GM18858 (cell line): ENCODE results near the gene BACE2.
"Not testable (repeated sequence)": the region's sequence is repeated elsewhere in the genome, so short reads cannot be mapped to it uniquely, and the experiment has no call there.

ENCODE experiments used
- ATAC-seq: cut with Tn5 transposase; IDR thresholded peaks from one replicate; pipeline ENCODE4 v1.9.1; 2021; ENCODE audit not compliant: unreplicated experiment

The BACE2 gene

DNA sequence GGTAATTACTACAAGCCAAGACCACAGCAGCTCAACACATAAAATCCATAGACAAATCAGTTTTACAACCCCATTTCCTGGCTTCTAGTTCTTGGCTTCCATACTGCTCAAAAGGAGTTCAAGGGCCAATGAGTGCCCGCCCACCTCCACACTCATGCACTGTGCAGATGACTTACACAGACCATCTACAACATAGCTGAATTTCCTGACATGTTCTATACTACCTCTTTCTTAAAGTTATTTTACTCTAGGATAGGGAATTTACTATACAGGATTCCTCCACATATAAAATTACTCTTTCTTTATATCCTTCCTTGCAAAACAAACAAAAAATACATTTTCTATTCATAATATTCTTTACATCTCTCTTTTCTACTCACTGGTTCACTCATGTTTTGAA lies 14.6 kb downstream of the BACE2 start:
- no peak for ATAC-seq

DNA sequence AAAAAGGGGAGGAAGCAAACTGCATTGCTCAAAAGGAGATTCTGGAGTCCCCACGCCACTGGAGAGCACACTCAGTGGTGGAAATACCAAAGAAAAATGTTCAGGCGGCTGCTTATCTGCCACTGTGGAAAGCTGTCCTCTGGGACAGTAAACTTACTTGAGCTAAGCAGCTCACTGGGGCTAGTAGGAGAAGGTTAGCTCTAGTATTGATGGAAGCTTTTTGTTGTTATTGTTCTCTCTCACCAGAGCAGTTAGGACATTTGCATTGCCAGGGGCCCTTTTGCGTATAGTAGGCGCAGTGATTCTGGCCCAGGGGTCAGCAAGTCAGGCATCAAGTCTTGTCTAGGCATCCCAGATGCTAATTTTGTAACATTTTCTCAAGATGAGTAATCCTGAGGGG lies 15.6 kb downstream of the BACE2 start:
- no peak for ATAC-seq

DNA sequence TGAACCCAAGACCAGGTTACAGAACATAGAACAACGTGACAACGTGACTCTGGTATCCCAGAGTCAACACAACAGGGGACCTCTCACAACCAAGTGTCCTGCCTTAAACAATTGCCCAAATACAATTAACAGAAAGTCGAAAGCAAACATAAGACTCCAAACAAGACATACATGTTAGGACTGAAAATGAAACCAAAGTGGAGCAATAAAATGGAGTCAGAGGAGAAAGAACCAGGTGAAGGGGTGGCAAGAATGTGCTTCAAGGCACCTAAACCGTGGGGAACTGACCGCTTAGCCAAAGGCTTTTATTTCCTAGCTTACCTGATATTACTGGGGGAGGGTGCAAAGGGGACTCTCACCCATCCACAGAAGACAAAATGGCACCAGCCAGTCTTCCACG lies 17.8 kb downstream of the BACE2 start:
- no peak for ATAC-seq

DNA sequence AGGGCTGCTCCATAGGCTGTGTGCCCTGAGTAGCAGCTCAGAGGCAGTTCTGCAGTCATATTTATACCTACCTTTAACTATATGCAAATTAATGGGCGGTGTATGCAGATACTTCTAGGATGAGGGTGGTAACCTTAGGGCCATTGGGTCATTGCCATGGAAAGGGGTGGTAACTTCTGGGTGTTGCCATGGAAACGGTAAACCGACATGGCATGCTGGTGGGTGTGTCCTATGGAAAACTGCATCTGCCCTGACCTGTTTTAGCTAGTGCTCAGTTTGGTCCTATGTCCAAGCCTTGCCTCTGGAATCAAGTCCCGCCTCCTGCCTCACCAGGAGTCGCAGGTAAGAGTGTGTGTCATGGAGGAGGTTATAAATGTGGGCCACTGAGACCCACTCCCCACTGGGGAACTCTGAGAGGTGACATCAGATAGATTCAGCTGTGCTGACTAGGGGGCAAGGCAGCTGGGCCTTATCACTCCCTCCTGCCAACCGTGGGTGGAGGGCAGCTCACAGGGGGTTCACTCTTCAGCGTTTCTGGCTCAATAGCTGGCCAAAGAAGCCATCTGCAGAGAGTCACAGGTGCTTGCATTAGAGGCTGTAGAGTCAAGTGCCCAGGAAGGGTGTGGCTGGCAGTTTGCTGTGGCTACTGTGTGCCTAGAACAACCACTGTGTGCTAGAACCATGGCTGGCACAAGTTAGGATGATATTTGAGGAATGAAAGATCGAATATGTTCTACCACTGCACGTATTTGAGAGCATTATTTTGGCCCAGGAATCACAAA lies 19.0 kb downstream of the BACE2 start:
- ATAC-seq = no peak

DNA sequence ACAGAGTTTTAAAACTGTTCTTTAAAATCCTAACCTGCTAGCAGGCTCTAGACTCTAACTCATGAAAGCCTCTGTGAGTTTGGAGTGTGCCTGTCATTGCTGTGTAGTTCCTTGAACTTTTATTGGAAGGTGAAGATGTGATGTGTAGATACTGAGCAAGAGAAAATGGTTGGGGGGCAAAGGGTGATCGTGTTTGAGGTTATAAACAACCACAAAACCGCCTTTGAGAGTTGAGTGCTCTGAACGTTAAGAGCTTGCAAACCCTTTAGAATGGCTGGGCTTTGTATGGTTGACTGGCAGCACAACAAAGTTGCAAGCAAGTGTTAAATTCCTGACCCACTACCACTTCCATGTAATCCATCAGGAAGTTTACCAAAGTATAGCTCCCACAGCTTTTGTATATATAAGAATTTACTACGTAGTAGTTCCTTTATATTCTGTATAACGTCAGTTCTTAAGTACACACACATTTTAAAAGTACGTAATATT lies 19.6 kb downstream of the BACE2 start:
- no peak for ATAC-seq

DNA sequence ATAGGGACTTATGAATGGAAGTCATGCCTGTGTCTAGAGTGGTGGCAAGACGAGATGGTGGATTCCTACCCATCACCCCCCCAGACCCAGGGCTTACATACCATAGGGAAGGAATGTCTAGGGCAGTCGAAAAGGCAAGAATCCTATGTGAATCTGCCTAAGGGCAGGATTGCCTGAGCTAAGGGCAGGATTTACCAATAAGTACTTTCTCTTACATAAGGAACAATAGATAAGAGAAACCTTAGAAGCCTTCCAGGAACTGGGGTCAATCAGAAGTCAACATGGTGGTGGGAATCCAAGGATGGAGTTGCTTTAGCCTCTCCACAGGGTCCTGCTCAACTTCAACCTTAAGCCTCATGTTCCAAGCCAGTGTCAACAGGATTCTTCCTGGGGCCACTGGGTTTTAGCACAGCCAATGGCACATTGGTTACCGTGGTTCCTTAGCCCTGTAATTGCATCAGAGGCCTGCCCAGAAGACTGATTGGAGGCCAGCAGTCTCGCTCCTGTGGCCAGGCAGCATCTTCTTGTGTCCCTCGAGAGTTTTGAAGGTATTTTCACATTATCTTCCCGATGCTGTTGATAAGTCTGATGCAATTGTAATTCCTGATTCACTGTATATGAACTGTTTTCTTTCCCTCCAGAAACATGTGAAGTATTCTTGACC lies 20.7 kb downstream of the BACE2 start:
- no peak for ATAC-seq

DNA sequence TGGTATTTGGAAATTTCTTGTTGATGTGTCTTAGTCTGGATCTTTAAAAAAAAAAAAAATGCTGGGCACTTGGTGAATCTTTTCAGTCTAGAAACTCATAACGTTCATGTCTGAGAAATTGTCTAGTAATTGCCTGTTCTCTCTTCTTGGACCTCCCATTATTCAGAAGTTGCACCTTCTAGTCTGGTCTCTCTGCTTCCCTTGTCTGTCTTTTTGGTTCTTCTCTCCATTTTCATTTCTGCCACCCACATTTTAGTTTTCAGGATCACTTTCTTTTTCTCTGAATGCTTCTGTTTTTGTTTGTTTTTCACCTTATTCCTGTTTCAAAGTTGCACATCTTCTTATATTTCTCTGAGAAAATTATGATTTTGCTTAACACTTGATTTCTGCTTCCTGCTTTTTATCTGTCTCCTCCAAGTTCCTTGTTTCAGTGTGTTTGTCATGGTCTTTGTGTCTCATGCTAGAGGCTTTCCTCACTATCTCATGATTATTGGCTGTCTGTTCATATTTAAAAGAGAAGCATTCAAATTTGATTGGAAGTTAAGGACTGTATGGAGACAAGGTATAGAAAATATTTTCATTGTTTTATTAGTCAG lies 21.3 kb downstream of the BACE2 start:
- no peak for ATAC-seq

DNA sequence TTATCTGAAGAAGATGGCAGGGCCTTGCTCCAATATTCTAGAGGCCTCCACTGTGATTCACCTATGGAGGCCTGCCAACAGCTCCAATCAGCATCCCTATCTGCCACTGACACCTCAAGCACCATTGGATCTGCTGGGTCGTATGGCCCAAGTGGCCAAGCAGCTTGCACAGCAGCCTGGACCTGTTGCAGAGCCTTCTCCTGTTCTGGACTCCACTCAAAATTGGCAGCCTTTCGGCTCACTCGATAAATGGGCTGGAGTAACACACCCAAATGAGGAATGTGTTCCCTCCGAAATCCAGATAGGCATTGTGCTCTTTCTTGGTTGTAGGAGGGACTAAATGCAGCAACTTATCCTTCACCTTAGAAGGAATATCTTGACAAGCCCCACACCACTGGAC lies 24.6 kb downstream of the BACE2 start:
- not testable (repeated sequence) for ATAC-seq

DNA sequence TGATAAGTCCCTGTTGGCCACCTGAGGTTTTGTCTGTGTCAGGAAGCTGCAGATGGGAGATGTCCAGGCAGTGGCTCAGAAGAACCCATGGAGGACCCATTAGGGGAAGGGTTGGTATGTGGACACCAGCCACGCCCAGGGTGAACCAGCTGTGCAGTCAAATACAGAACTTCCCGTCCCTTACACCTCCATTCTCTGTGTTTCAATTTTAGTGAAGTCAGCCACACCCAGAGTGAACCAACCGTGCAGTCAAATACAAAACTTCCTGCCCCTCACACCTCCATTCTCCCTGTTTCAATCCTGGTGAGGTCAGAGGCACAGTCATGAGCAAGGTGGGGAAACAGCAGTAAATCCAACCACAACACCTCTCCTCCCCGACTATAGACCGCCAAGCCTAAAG lies 27.4 kb downstream of the BACE2 start:
- ATAC-seq = no peak

DNA sequence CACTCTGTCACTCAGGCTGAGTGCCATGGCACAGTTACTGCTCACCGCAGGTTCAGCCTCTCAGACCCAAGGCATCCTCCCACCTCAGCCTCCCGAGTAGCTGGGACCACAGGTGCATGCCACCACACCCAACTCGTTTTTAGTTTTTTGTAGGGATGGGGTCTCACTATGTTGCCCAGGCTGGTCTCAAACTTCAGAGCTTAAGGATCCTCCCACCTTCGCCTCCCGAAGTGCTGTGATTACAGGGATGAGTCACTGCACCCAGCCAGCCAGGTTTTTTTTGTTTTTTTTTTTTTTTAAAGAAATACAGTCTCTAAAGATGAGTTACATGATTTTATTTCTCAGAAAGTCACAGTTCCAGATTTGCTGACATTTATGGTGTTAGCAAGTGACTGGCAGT lies 29.0 kb downstream of the BACE2 start:
- no peak for ATAC-seq

DNA sequence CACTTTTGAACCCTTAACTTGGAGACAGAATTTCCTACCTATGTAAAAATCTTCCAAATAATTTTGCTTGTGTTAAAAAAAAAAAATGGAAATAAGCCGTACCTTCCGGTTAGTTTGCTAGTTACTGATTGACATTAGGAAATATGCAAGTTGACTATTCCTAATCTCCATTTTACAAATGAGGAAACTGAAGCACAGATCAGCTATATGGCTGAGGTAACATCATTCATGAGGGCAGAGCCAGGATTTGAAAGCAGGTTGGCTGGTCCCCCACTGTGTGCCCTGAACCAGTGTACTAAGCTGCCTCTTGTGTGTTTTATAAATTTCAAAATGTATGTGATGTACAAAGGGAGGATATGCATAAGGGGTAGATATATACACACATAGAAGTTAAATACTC lies 29.6 kb downstream of the BACE2 start:
- no peak for ATAC-seq

DNA sequence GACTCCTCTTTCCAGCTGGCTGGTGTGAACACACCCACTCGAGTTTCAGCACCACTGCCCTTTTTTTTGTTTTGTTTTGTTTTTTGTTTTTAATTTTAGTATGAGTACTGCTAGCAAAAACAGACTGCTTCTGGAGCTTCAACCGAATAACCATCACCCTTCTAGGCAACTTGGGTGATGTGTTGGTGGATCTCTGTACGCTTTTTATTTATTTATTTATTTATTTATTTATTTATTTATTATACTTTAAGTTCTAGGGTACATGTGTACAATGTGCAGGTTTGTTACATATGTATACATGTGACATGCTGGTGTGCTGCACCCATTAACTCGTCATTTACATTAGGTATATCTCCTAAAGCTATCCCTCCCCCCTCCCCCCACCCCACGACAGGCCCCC lies 30.7 kb downstream of the BACE2 start:
- not testable (repeated sequence) for ATAC-seq

DNA sequence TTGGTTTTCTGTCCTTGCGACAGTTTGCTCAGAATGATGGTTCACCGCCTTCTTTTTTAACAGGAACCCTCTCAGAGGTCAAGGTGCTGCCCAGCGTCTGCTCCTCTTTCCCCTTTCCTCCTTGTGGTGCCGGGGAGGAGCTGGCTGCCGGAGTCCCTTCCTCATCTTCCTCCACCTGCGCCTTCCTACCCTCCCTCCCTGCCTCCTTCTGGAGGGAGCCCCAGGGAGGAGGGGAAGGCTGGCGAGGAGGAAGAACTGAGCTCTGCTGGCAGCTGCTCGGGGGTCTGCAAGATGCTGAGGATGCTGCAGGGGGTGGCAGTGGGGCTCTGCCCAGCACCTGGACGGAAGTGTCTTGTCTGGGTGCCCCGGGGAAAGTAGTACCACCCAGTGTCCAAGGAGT lies 31.2 kb downstream of the BACE2 start:
- no peak for ATAC-seq

DNA sequence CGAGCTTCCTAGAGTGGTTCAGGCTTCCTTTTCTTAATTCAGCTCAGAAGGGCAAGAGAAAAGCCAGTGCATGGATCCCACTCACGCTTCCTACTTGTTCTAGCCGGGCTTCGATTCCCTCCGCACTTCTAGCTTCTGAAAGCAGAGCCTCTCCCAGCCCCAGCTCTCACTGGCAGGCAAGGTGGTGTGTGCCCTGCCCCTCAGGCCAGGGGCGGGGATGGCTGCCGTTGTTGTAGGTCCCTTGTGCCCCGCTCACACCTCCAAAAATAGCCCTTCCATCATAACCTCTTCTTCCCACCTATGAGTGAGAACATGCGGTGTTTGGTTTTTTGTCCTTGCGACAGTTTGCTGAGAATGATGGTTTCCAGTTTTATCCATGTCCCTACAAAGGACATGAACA lies 31.6 kb downstream of the BACE2 start:
- no peak for ATAC-seq

DNA sequence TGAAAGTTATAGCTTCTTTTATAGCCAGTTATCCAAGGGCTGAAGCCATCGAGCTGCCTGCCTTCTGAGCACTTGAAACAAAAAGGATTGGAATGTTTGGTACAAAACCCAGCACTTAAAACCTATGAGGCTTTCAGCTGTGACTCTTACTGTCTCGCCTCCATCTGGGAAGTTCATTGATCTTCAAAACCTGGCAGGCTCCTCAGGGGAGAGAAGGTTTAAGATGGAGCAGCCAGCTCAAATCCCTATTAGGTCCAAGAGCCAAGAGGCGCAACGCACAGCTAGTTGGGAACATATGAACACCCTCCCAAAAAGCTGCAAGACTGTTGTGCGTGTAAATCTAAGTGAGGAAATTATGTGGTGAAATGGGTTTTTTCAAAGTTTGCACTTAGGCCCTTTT lies 33.4 kb downstream of the BACE2 start:
- no peak for ATAC-seq

DNA sequence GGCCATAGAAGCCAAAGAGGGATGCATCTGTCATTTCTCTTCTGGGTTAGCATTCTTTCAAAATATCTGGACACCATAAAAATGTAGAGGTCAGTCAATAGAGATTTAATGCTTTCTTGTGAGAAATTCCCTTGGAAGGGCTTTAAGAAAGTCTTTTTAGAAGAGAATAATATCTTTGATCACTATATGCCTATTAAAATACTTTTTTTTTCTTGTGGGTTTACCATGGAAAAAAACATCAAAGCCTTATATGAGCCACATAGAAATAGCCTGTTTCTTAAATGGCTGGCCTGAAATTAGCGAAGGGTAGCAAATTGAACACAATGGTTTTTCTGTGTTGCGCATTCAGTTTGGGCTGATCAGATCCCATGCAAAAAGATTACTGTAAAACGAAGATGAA lies 36.8 kb downstream of the BACE2 start:
- no peak for ATAC-seq

DNA sequence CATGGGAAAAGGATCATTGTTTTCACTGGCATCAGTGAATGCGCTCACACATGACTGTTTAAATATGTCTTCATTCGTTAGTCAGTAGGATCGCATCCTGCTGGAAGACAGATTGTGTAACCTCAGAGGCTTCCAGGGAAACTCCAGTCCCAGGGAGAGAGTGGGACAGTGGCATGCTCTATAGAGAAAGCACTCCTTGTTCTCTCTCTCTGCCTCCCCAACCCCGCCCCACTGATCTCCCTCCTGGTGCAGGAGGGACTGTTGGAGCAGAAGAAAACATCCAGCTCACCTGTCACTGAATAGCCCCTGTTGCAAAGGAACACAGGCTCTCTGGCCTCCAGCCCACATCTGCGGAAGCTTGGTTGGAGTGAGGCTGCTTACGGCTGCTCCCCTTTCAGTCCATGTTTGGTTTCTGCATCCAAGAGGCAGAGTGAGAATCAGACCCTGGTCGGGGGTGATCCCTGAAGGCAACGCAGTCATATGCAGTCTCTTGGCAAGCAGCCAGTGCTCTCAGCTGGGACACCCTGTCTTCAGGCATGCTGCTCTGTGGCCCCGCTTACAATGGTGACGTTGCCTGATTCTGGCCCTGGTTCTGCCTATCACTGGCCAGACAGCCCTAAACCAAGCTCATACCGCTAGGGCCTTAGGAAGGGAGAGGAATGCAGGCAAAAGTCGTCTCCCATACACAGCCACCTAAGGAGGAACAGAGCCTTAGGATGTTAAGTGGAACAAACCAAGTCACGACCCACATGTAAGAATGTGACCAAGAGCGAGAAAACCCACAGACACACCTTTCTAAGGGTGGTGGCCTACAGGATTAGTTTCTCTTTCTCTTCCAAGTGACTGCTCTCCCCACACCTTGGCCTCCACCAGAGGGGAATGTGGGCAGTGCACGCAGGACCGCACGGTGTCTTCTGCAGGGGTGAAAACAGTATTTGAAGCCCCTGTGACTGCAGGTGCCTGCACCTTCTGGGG lies 39.7 kb downstream of the BACE2 start:
- ATAC-seq = no peak

DNA sequence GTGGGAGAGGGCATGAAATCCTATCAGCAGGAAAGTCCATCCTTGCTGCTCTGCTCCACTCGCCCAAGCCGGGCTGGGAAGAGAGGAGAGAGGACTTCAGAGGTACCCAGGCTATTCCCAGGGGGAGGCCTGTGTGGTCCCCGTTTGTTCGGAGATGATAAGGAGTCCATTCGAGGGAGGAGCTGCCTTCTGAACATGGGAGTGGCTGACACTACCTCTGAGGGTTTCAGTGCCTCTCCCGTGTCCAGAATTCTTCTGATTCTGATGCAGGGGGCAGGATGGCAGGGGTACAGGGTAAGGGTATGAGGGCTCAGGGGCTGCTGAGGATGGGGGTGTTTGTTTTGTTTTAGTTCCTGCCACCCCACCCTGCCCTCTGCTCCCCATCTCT lies 40.4 kb downstream of the BACE2 start:
- no peak for ATAC-seq

DNA sequence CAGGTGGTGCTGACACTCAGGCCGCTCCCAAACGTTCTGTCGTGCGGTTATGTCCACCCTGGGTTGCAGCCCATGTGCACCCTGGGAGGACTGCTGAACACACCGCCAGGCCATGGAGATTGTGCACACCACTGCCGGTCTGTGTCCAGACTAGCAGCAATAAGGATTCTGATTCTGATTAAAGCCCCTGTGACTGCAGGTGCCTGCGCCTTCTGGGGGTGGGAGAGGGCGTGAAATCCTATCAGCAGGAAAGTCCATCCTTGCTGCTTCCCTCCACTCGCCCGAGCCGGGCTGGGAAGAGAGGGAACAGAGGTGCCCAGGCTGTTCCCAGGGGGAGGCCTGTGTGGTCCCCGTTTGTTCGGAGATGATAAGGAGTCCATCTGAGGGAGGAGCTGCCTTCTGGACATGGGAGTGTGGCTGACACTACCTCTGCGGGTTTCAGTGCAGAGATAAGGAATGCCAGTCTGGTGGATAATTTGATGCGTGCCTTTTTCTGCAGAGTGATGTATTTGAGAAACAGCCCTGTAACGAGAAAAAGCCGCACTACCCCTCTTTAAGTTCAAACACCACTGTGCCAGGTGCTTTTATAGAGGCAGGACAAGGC lies 41.2 kb downstream of the BACE2 start:
- no peak for ATAC-seq

DNA sequence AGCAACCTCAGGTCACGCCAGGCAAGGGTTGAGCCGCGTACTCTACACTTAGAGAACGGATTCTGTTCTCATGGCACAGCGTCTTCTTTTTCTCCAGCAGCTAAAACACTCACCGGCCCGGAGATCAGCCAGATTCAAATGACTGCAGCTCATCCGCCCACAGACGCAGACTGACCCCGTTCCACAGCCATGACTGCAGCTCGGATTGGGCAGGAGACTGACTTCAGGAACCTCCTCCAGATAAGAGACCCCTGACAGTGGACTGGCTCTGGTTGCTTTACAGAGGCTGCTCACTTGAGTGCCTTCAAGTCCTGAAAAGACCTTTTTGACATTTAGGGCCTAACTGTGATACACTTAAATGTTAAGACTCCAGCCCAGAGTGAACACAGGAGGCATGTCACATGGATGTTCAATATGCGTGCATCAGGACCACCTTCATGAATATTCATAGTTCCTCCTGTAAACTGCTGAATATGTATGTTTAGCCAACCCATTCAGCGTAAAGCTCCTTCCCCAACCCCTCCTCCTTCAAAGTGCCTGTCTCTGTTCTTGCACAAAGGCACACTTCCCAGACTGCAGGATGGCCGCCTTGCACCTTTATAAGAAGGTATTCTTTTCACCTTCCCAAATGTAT lies 42.6 kb downstream of the BACE2 start:
- ATAC-seq = no peak
